HCT116 (cell line): ENCODE measurements around the gene B4GALT4.
"Not testable (repeated sequence)": the region's sequence is repeated elsewhere in the genome, so short reads cannot be mapped to it uniquely, and the experiment has no call there.

Source experiments
- ATF3 ChIP-seq: IDR thresholded peaks from 2 replicates; pipeline ENCODE4 v1.6.1; 2012
- CEBPB ChIP-seq: IDR thresholded peaks from 2 replicates; pipeline ENCODE4 v1.6.1; 2012; ENCODE audit warnings: low read depth
- CTCF ChIP-seq, 3 experiments: fragments of 200-600 bp in 1 of 3; sonication (generic) in 1 of 3; IDR thresholded peaks in 2 of 3; conservative IDR thresholded peaks in 1 of 3; 2 replicates each; pipeline ENCODE4 v1.5.1; 2012 to 2017; ENCODE audit warnings: low read depth in 2 of 3, low read length in 2 of 3, antibody characterized with exemption in 1 of 3, borderline replicate concordance in 1 of 3, control low read depth in 1 of 3, mild to moderate bottlenecking in 1 of 3, mixed read lengths in 1 of 3, mixed run types in 1 of 3, moderate library complexity in 1 of 3; ENCODE audit not compliant: insufficient read depth in 1 of 3
- EZH2phosphoT487 ChIP-seq: fragments of 200-600 bp; IDR thresholded peaks from 2 replicates; pipeline ENCODE4 v1.6.1; 2018; ENCODE audit warnings: antibody characterized with exemption, borderline replicate concordance
- POLR2AphosphoS5 ChIP-seq: IDR thresholded peaks from 2 replicates; pipeline ENCODE4 v1.6.1; 2011; ENCODE audit warnings: mild to moderate bottlenecking, low read depth, low read length, moderate library complexity
- RAD21 ChIP-seq: IDR thresholded peaks from 2 replicates; pipeline ENCODE4 v1.6.1; 2012; ENCODE audit warnings: low read depth, mild to moderate bottlenecking
- SP1 ChIP-seq: IDR thresholded peaks from 2 replicates; pipeline ENCODE4 v1.6.1; 2012; ENCODE audit warnings: low read depth

- TF ChIP-seq CTCF (IDR thresholded peaks at IDR 0.05 in 2 of 3, conservative IDR thresholded peaks at IDR 0.05 in 1 of 3; ENCODE audit: borderline replicate concordance in 1 of 3, insufficient read depth in 1 of 3, low read depth in 2 of 3, low read length in 2 of 3); SP1; ATF3; CEBPB; POLR2AphosphoS5; EZH2phosphoT487; RAD21: not testable (repeated sequence)
Observed at GRCh38 chr3:119270212-119270611, 29.5 kb upstream of the B4GALT4 start.
